Suprapubic skin (tissue), 4 donors: ENCODE measurements around the gene OR10H3.
"Not testable (repeated sequence)": the region's sequence is repeated elsewhere in the genome, so short reads cannot be mapped to it uniquely, and the experiment has no call there.

ENCODE experiments used
- CTCF ChIP-seq, 2 donors: fragments of 200-600 bp in 1 of 2; fragments of 450-650 bp in 1 of 2; sonication (generic) in 1 of 2; IDR thresholded peaks; one replicate each; pipeline ENCODE4 v1.5.1; 2016 to 2019; ENCODE audit warnings: antibody characterized with exemption in 2 of 2, mild to moderate bottlenecking in 1 of 2, moderate library complexity in 1 of 2
- EP300 ChIP-seq: sonication (generic); formaldehyde crosslinking; IDR thresholded peaks from one replicate; pipeline ENCODE4 v1.6.1; 2017; ENCODE audit warnings: antibody characterized with exemption
- POLR2A ChIP-seq, 2 donors: fragments of 450-650 bp; IDR thresholded peaks; one replicate each; pipeline ENCODE4 v1.6.1; 2017; ENCODE audit warnings: antibody characterized with exemption in 2 of 2, mild to moderate bottlenecking in 2 of 2, moderate library complexity in 2 of 2
- POLR2AphosphoS5 ChIP-seq, 3 donors: sonication (generic); formaldehyde crosslinking; IDR thresholded peaks; one replicate each; pipeline ENCODE4 v1.6.1; 2017; ENCODE audit warnings: antibody characterized with exemption in 3 of 3

GRCh38 chr19:15782896-15783295 is 45.1 kb downstream of the OR10H3 start:
- not testable (repeated sequence) for TF ChIP-seq CTCF (IDR thresholded peaks at IDR 0.05); POLR2A (IDR thresholded peaks at IDR 0.05); POLR2AphosphoS5 (IDR thresholded peaks at IDR 0.05); EP300
